Measurements from ENCODE around the gene SCD5. TPM values are rescaled to one million over a fixed set of nuclear protein-coding genes. Genes with fewer than 3 reads are reported as not detected.

SCD5 gene
- total and polyA plus RNA-seq, 2 of the 8 experiments (the other 6 are each of a cell fraction or from before 2014, with no cell fraction given) = 0.92 to 1.2 TPM

DNA sequence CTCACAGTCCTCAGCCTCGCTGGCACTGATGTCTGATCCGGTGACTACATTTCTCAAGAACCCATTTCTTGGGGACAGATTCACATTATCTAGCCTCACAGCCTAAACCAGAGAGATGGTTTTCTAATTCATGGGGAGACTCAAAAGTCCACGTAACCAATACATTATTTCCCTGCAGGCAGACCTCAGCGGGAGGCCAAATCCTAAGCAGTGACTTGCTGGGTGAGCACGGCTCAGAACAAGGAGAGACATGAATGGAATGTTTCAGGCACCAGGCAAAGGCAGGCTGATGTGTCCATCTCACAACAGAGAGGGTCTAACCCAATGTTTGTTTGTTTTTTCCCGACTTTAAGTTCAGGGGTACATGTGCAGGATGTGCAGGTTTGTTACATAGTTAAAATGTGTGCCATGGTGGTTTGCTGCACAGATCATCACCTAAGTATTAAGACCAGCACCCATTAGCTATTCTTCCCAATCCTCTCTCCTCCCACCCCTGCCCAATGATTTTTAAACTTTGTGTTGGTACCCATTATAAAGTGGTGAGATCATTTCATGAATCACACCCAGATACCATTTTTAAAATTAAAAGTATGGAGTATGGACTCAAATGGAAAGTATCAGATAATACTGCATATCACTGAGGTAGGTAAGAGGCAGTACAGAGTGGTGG, 53.3 kb downstream of the SCD5 start:
- H2AFZ ChIP-seq (ENCODE audit: low read length) = no peak overlapping the region
- no peaks in the 10 kb centered on the region for H3K36me3 ChIP-seq (ENCODE audit: control insufficient read depth in 2 of 4, insufficient read depth in 4 of 4, low read length in 3 of 4)
- H3K56ac ChIP-seq (replicated peaks; ENCODE audit: insufficient read length, low read depth, low read length) = no peak overlapping the region
- no peak overlapping the region for H4K8ac ChIP-seq (ENCODE audit: extremely low read depth, insufficient read depth, low read length)
- 53% methylated on average over 6 of the region's 6 CpGs; no CpG with 5 or more reads in 1 of the 2 experiments for WGBS, 2 experiments (ENCODE audit: extremely low coverage in 1 of 2, insufficient coverage in 1 of 2, insufficient read length in 1 of 2, insufficient replicate concordance in 2 of 2, low coverage in 1 of 2, low lambda C conversion rate in 2 of 2, missing lambda C conversion rate in 1 of 2)
- ChIA-PET POLR2A (ENCODE audit: partially characterized antibody) (interaction anchor here (0.6 to 1.0 kb wide), 2 partner anchors 316 to 323 kb away, joined by 3 read pairs; no protein-coding TSS in a partner anchor), CTCF (ENCODE audit: partially characterized antibody) (interaction anchor here (0.5 to 8.2 kb wide), 3 partner anchors 33 to 536 kb away, joined by 3 to 160 read pairs (median 3); no protein-coding TSS in a partner anchor)
- no peaks in the 10 kb centered on the region for H3K79me1 ChIP-seq (ENCODE audit: low read depth, low read length)
- no peak overlapping the region for H3K18ac ChIP-seq (ENCODE audit: extremely low read depth, low read length)
- no peak overlapping the region for H3K23ac ChIP-seq (ENCODE audit: insufficient read length)
- no peak overlapping the region for H2BK20ac ChIP-seq (ENCODE audit: low read length)
- H2BK120ac ChIP-seq (replicated peaks; ENCODE audit: low read depth, low read length) = no peak overlapping the region
- DNase-seq (ENCODE audit: low read depth in 1 of 2, low spot score in 2 of 2) (no peak), FAIRE-seq (no peak)
- no peak overlapping the region for H4K5ac ChIP-seq (ENCODE audit: insufficient read length, low read depth, low read length)
- no peaks in the 10 kb centered on the region for H4K20me1 ChIP-seq (replicated peaks in 1 of 2; ENCODE audit: control insufficient read depth in 1 of 2, insufficient read depth in 2 of 2, low read length in 2 of 2)
- no peaks in the 10 kb centered on the region for H3K79me2 ChIP-seq (ENCODE audit: control insufficient read depth in 1 of 2, insufficient read depth in 2 of 2, low read length in 2 of 2)
- H3K23me2 ChIP-seq (ENCODE audit: low read depth, low read length) = no peaks in the 10 kb centered on the region
- H3K27me3 ChIP-seq (replicated peaks in 1 of 4; ENCODE audit: control insufficient read depth in 3 of 4, extremely low read depth in 1 of 4, insufficient read depth in 3 of 4, low read length in 3 of 4) = no peaks in the 10 kb centered on the region
- H3K27ac ChIP-seq (ENCODE audit: low read depth, low read length) = no peak overlapping the region
- no peak overlapping the region for H3K4me3 ChIP-seq (ENCODE audit: extremely low read depth in 1 of 4, insufficient read depth in 2 of 4, low read depth in 3 of 4, low read length in 4 of 4)
- H4K91ac ChIP-seq (replicated peaks; ENCODE audit: insufficient read length, low read length) = no peak overlapping the region
- H2BK15ac ChIP-seq (ENCODE audit: low read length) = no peak overlapping the region
- H3K4me2 ChIP-seq (ENCODE audit: insufficient read depth in 1 of 2, low read depth in 2 of 2, low read length in 2 of 2) = 0 out of 4 replicates have a peak overlapping the region, but pooled peaks of 1 of the 2 experiments have one; percentile 4
- H2BK12ac ChIP-seq (ENCODE audit: low read depth, low read length) = no peak overlapping the region
- H2AK5ac ChIP-seq (ENCODE audit: low read depth, low read length) = no peak overlapping the region
- peaks cover 0 to 7% (median 4%) of the 10 kb centered on the region in 4 experiments; a peak in 4 of 7 replicates for H3K4me1 ChIP-seq (replicated peaks in 1 of 4; ENCODE audit: control insufficient read depth in 3 of 4, insufficient read depth in 4 of 4, low read length in 3 of 4)
- no peak overlapping the region for H2BK5ac ChIP-seq (ENCODE audit: low read depth, low read length)
- no peak overlapping the region for H3K14ac ChIP-seq (ENCODE audit: insufficient read length)
- H3K9ac ChIP-seq (replicated peaks in 1 of 4; ENCODE audit: extremely low read depth in 1 of 4, low read depth in 3 of 4, low read length in 3 of 4) = no peak overlapping the region
- no peaks in the 10 kb centered on the region for H3K9me3 ChIP-seq (ENCODE audit: insufficient read depth in 2 of 2, low read depth in 1 of 2, low read length in 1 of 2)
- H3K4ac ChIP-seq (replicated peaks; ENCODE audit: insufficient read length, low read depth, low read length) = no peak overlapping the region
- TF ChIP-seq POLR2A (IDR thresholded peaks at IDR 0.05; ENCODE audit: control extremely low read depth in 1 of 2, low read depth in 2 of 2, low read length in 2 of 2) (no peak), NRF1 (IDR thresholded peaks at IDR 0.05; ENCODE audit: low read depth, low read length) (no peak), CBX8 (IDR thresholded peaks at IDR 0.05; ENCODE audit: borderline replicate concordance, low read depth, low read length) (no peak), SIRT6 (IDR thresholded peaks at IDR 0.05; ENCODE audit: low read length) (no peak), NANOG (IDR thresholded peaks at IDR 0.05; ENCODE audit: insufficient read depth, low read depth, low read length, poor library complexity, severe bottlenecking) (no peak), FOSL1 (IDR thresholded peaks at IDR 0.05; ENCODE audit: insufficient read depth, low read depth, low read length) (no peak), POLR2AphosphoS5 (IDR thresholded peaks at IDR 0.05; ENCODE audit: low read depth, low read length) (no peak)
- TF ChIP-seq, protein P1, sequence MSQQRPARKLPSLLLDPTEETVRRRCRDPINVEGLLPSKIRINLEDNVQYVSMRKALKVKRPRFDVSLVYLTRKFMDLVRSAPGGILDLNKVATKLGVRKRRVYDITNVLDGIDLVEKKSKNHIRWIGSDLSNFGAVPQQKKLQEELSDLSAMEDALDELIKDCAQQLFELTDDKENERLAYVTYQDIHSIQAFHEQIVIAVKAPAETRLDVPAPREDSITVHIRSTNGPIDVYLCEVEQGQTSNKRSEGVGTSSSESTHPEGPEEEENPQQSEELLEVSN (IDR thresholded peaks at IDR 0.05) = no peak
- TF ChIP-seq, protein P2, sequence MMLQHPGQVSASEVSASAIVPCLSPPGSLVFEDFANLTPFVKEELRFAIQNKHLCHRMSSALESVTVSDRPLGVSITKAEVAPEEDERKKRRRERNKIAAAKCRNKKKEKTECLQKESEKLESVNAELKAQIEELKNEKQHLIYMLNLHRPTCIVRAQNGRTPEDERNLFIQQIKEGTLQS (IDR thresholded peaks at IDR 0.05; ENCODE audit: insufficient read depth, low read depth, low read length) = no peak
